Testis (tissue), 3 donors: ENCODE results near the gene KIF16B. TPM values are rescaled to one million over a fixed set of nuclear protein-coding genes. Genes with fewer than 3 reads are reported as not detected.

Source experiments
- DNase-seq: peaks from one replicate; pipeline ENCODE4 v3.0.0-alpha.2; 2019
- H3K27ac ChIP-seq, 2 donors: fragments of 200-600 bp; sonication (generic); one replicate each; pipeline ENCODE4 v1.5.1; 2019
- H3K27me3 ChIP-seq: fragments of 200-600 bp; sonication (generic); one replicate; pipeline ENCODE4 v1.5.1; 2019
- H3K36me3 ChIP-seq: fragments of 200-600 bp; sonication (generic); one replicate; pipeline ENCODE4 v1.5.1; 2017; ENCODE audit warnings: low read depth; ENCODE audit errors: missing control alignments
- H3K4me1 ChIP-seq: fragments of 200-600 bp; sonication (generic); one replicate; pipeline ENCODE4 v1.5.1; 2019
- H3K4me3 ChIP-seq, 2 donors: fragments of 200-600 bp; sonication (generic); one replicate each; pipeline ENCODE4 v1.5.1; 2017 to 2019
- H3K9me3 ChIP-seq: fragments of 200-600 bp; sonication (generic); one replicate; pipeline ENCODE4 v1.5.1; 2017
- CTCF ChIP-seq, 3 experiments: fragments of 450-650 bp in 2 of 3; fragments of 200-600 bp in 1 of 3; sonication (generic) in 1 of 3; IDR thresholded peaks; one replicate each; pipeline ENCODE4 v1.5.1; 2016 to 2019; ENCODE audit warnings: antibody characterized with exemption in 3 of 3, mild to moderate bottlenecking in 2 of 3, moderate library complexity in 1 of 3
- POLR2A ChIP-seq: fragments of 450-650 bp; IDR thresholded peaks from one replicate; pipeline ENCODE4 v1.6.1; 2017; ENCODE audit warnings: antibody characterized with exemption, mild to moderate bottlenecking, moderate library complexity
- WGBS, 2 donors: methylation state at CpG; one replicate each; pipeline ENCODE4 v1.1.5; 2018; 5-methylcytosine and 5-hydroxymethylcytosine counted together
- intact Hi-C: fragments of 100-400 bp; cut with DNase I; formaldehyde crosslinking; loops from one replicate; pipeline ENCODE4 v1.15.1; 2023; ENCODE audit warnings: low total_unique reads
- polyA plus RNA-seq: library from polyadenylated mRNA; stranded (reverse); fragments of 350-450 nt; fragmentation: Illumina TruSeq; extraction: RNeasy Lipid Tissue Mini Kit (QIAGEN cat#74804); gene quantifications from one replicate; pipeline ENCODE4 v1.2.3, GENCODE V29; 2014; ENCODE audit warnings: low read depth, low replicate concordance; ENCODE audit not compliant: insufficient read depth
- total RNA-seq, 2 donors: library from RNA; depleted of rRNA; stranded (reverse); fragments of >200 nt; gene quantifications; one replicate each; pipeline ENCODE4 v1.2.3, GENCODE V29; 2016

The KIF16B gene
- total and polyA plus RNA-seq, 3 donors from 2014 or later: 10.2 to 25.5 (median 22.3) TPM

- no peak for DNase-seq
- Histone ChIP-seq H3K4me1 (no peaks in the 10 kb centered on the region), H3K27me3 (no peaks in the 10 kb centered on the region), H3K36me3 (no peaks in the 10 kb centered on the region), H3K27ac (no peak overlapping the region), H3K4me3 (no peak overlapping the region), H3K9me3 (no peaks in the 10 kb centered on the region)
- no peak for TF ChIP-seq CTCF (IDR thresholded peaks at IDR 0.05)
- TF ChIP-seq POLR2A: no peak
- 94 to 95% methylated on average over 14 of the region's 14 CpGs for WGBS, 2 donors
- intact Hi-C loops: no loop called here
Observed at GRCh38 chr20:16317445-16318362, 255.5 kb downstream of the KIF16B start.

- no peak overlapping the region for H3K4me3 ChIP-seq
- no peaks in the 10 kb centered on the region for H3K36me3 ChIP-seq
- no peak for DNase-seq
- H3K9me3 ChIP-seq: no peaks in the 10 kb centered on the region
- no peak overlapping the region for H3K27ac ChIP-seq
- WGBS, 2 donors: 92 to 94% methylated on average over 3 of the region's 3 CpGs
- no peaks in the 10 kb centered on the region for H3K4me1 ChIP-seq
- H3K27me3 ChIP-seq: no peaks in the 10 kb centered on the region
- intact Hi-C loops: no loop called here
- TF ChIP-seq CTCF (IDR thresholded peaks at IDR 0.05) (no peak), POLR2A (no peak)
Observed at GRCh38 chr20:16316513-16316912, 256.7 kb downstream of the KIF16B start.

- TF ChIP-seq POLR2A (no peak), CTCF (IDR thresholded peaks at IDR 0.05) (no peak)
- 91 to 92% methylated on average over 8 of the region's 8 CpGs for WGBS, 2 donors
Observed at GRCh38 chr20:16314748-16315159, 258.5 kb downstream of the KIF16B start.

GRCh38 chr20:16314320-16314719 is 258.9 kb downstream of the KIF16B start:
- Histone ChIP-seq H3K4me1 (no peaks in the 10 kb centered on the region), H3K4me3 (no peak overlapping the region), H3K9me3 (no peaks in the 10 kb centered on the region), H3K27me3 (no peaks in the 10 kb centered on the region), H3K36me3 (no peaks in the 10 kb centered on the region), H3K27ac (no peak overlapping the region)
- WGBS, 2 donors: 87 to 95% methylated on average over 3 of the region's 3 CpGs
- TF ChIP-seq CTCF (IDR thresholded peaks at IDR 0.05) (no peak), POLR2A (no peak)
- intact Hi-C loops: no loop called here
- no peak for DNase-seq

More at GRCh38 chr20:16314748-16315159, 258.5 kb downstream of the KIF16B start:
- H3K27ac ChIP-seq: no peak overlapping the region
- no peaks in the 10 kb centered on the region for H3K27me3 ChIP-seq
- no peak overlapping the region for H3K4me3 ChIP-seq
- no peaks in the 10 kb centered on the region for H3K36me3 ChIP-seq
- no peaks in the 10 kb centered on the region for H3K4me1 ChIP-seq
- no peaks in the 10 kb centered on the region for H3K9me3 ChIP-seq
- DNase-seq: no peak
- intact Hi-C loops: no loop called here
